Liver (tissue), 9 donors: ENCODE measurements around the gene FCRLA. TPM values are rescaled to one million over a fixed set of nuclear protein-coding genes. Genes with fewer than 3 reads are reported as not detected.

Source experiments
- DNase-seq: peaks from one replicate; pipeline ENCODE4 v3.0.0-alpha.2; 2017; ENCODE audit warnings: low spot score
- H3K27ac ChIP-seq, 2 donors: one replicate each; pipeline ENCODE4 v1.7.0; 2013; ENCODE audit warnings: inconsistent platforms in 2 of 2, low read length in 2 of 2, control low read depth in 1 of 2, low read depth in 1 of 2, mild to moderate bottlenecking in 1 of 2
- H3K27me3 ChIP-seq, 4 donors: one replicate each; pipeline versions ENCODE4 v1.6.1 to v1.7.0; 2013; ENCODE audit warnings: low read length in 3 of 4, inconsistent platforms in 1 of 4, mild to moderate bottlenecking in 1 of 4, moderate library complexity in 1 of 4; ENCODE audit not compliant: control insufficient read depth in 4 of 4, insufficient read depth in 4 of 4
- H3K36me3 ChIP-seq, 4 donors: one replicate each; pipeline versions ENCODE4 v1.6.1 to v1.7.0; 2013; ENCODE audit warnings: low read length in 3 of 4, mild to moderate bottlenecking in 3 of 4, low read depth in 1 of 4, moderate library complexity in 1 of 4; ENCODE audit not compliant: control insufficient read depth in 4 of 4, insufficient read depth in 3 of 4
- H3K4me1 ChIP-seq, 4 donors: one replicate each; pipeline versions ENCODE4 v1.6.1 to v1.7.0; 2013; ENCODE audit warnings: low read length in 3 of 4, mild to moderate bottlenecking in 3 of 4, moderate library complexity in 1 of 4; ENCODE audit not compliant: control insufficient read depth in 4 of 4, insufficient read depth in 4 of 4
- H3K4me3 ChIP-seq, 3 donors: one replicate each; pipeline versions ENCODE4 v1.6.1 to v1.7.0; 2013; ENCODE audit warnings: low read length in 3 of 3, control low read depth in 1 of 3, low read depth in 1 of 3, mild to moderate bottlenecking in 1 of 3
- H3K9ac ChIP-seq, 2 donors: one replicate each; pipeline ENCODE4 v1.7.0; 2013; ENCODE audit warnings: low read length in 2 of 2, mild to moderate bottlenecking in 2 of 2, moderate library complexity in 2 of 2, control low read depth in 1 of 2, low read depth in 1 of 2
- H3K9me3 ChIP-seq, 4 donors: one replicate each; pipeline versions ENCODE4 v1.6.1 to v1.7.0; 2013; ENCODE audit warnings: low read length in 3 of 4; ENCODE audit not compliant: control insufficient read depth in 4 of 4
- EGR1 ChIP-seq, 2 donors: IDR thresholded peaks; 2 replicates each; pipeline ENCODE4 v1.6.1; 2016 to 2018; ENCODE audit warnings: antibody characterized with exemption in 2 of 2, low read depth in 2 of 2
- FOXA1 ChIP-seq: IDR thresholded peaks from 2 replicates; pipeline ENCODE4 v1.6.1; 2016; ENCODE audit warnings: antibody characterized with exemption
- FOXA2 ChIP-seq: IDR thresholded peaks from 2 replicates; pipeline ENCODE4 v1.6.1; 2016; ENCODE audit warnings: antibody characterized with exemption
- GABPA ChIP-seq, 2 donors: IDR thresholded peaks in 1 of 2; conservative IDR thresholded peaks in 1 of 2; 2 replicates each; pipeline ENCODE4 v1.6.1; 2016; ENCODE audit warnings: antibody characterized with exemption in 2 of 2, mild to moderate bottlenecking in 1 of 2, moderate library complexity in 1 of 2
- HNF4A ChIP-seq, 2 donors: conservative IDR thresholded peaks; 2 replicates each; pipeline ENCODE4 v1.6.1; 2016; ENCODE audit warnings: antibody characterized with exemption in 2 of 2, mild to moderate bottlenecking in 2 of 2
- HNF4G ChIP-seq: IDR thresholded peaks from 2 replicates; pipeline ENCODE4 v1.6.1; 2016; ENCODE audit warnings: antibody characterized with exemption
- JUND ChIP-seq, 2 donors: IDR thresholded peaks; 2 replicates each; pipeline ENCODE4 v1.6.1; 2016; ENCODE audit warnings: antibody characterized with exemption in 2 of 2
- NR2F2 ChIP-seq: IDR thresholded peaks from 2 replicates; pipeline ENCODE4 v1.6.1; 2016; ENCODE audit warnings: antibody characterized with exemption
- RAD21 ChIP-seq, 2 donors: IDR thresholded peaks; 2 replicates each; pipeline ENCODE4 v1.6.1; 2016; ENCODE audit warnings: antibody characterized with exemption in 2 of 2, mild to moderate bottlenecking in 2 of 2
- RXRA ChIP-seq, 2 donors: IDR thresholded peaks; 2 replicates each; pipeline ENCODE4 v1.6.1; 2017 to 2018; ENCODE audit warnings: antibody characterized with exemption in 2 of 2, mild to moderate bottlenecking in 1 of 2
- SP1 ChIP-seq: IDR thresholded peaks from 2 replicates; pipeline ENCODE4 v1.6.1; 2018; ENCODE audit warnings: antibody characterized with exemption, mild to moderate bottlenecking
- TAF1 ChIP-seq: conservative IDR thresholded peaks from 2 replicates; pipeline ENCODE4 v1.6.1; 2016; ENCODE audit warnings: antibody characterized with exemption, mild to moderate bottlenecking
- YY1 ChIP-seq: IDR thresholded peaks from 2 replicates; pipeline ENCODE4 v1.6.1; 2016; ENCODE audit warnings: antibody characterized with exemption, mild to moderate bottlenecking
- WGBS: extraction: QIAGEN DNeasy Blood & Tissue Kit; methylation state at CpG from one replicate; pipeline ENCODE4 v1.1.7; 2013; 5-methylcytosine and 5-hydroxymethylcytosine counted together
- polyA plus RNA-seq, 2 donors: library from polyadenylated mRNA; stranded (reverse) in 1 of 2; unstranded in 1 of 2; fragments of 200-250 nt in 1 of 2; fragments of >200 nt in 1 of 2; fragmentation: Nextera tagmentation in 1 of 2; extraction: Ambion mirVana in 1 of 2; gene quantifications; one replicate each; pipeline versions ENCODE4 v1.2.1 to v1.2.3, GENCODE V29; 2013 to 2015
- total RNA-seq, 2 donors: library from RNA; depleted of rRNA; stranded (reverse); fragments of >200 nt; gene quantifications; one replicate each; pipeline ENCODE4 v1.2.3, GENCODE V29; 2014
- TF ChIP-seq, protein P1 (sequence below): IDR thresholded peaks from 2 replicates; pipeline ENCODE4 v1.6.1; 2016; ENCODE audit warnings: antibody characterized with exemption
- TF ChIP-seq, protein P2 (sequence below): IDR thresholded peaks from 2 replicates; pipeline ENCODE4 v1.6.1; 2016; ENCODE audit warnings: antibody characterized with exemption, mild to moderate bottlenecking
- TF ChIP-seq, protein P3 (sequence below): IDR thresholded peaks from 2 replicates; pipeline ENCODE4 v1.6.1; 2016; ENCODE audit warnings: antibody characterized with exemption
- TF ChIP-seq, protein P4 (sequence below): IDR thresholded peaks from 2 replicates; pipeline ENCODE4 v1.6.1; 2016; ENCODE audit warnings: antibody characterized with exemption
- TF ChIP-seq, protein P5 (sequence below): fragments of 150-350 bp; IDR thresholded peaks from 2 replicates; pipeline ENCODE4 v1.5.1; 2017; ENCODE audit warnings: improper control_type of control experiment, low read depth, low read length; ENCODE audit not compliant: missing input control
- donor health status: healthy.
- donor health status: healthy.
- donor health status: healthy.
- donor health status: healthy.
- donor health status: healthy.

Gene FCRLA
- total and polyA plus RNA-seq, 4 donors, result 0.06 to 3.3 (median 0.29) TPM

DNA sequence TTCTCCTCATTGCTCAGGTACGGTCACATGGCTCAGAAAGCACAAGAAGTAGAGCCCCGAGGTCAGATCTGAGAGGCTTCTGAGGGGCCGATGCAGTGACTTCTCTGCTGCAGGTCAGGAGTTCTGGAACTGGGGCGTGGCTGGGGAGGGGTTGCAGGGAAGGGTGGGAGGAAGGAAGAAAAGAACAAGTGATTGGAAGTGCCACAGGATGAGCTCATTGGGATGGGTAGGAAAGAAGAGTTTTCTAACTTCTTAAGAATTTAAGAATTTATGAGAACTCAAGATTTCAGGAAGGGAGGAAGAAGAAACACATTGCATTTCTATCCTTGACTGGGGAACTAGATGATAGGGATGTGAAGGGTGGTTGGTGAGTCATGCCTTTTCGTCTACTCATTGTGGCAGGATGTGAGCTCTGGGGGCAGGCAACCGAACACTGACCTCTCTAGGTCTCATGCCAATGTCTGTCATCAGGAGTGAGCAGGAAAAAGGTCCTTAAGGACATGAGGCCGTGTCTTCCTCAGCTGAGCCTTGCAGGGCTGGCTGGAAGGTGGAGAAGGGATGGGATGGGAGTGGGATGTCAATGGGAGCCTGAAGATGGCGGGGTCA is 14.8 kb downstream of the FCRLA start:
- no peak for DNase-seq
- no peak for TF ChIP-seq FOXA2
- TF ChIP-seq, protein P1, sequence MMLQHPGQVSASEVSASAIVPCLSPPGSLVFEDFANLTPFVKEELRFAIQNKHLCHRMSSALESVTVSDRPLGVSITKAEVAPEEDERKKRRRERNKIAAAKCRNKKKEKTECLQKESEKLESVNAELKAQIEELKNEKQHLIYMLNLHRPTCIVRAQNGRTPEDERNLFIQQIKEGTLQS, result no peak
- TF ChIP-seq, protein P2, sequence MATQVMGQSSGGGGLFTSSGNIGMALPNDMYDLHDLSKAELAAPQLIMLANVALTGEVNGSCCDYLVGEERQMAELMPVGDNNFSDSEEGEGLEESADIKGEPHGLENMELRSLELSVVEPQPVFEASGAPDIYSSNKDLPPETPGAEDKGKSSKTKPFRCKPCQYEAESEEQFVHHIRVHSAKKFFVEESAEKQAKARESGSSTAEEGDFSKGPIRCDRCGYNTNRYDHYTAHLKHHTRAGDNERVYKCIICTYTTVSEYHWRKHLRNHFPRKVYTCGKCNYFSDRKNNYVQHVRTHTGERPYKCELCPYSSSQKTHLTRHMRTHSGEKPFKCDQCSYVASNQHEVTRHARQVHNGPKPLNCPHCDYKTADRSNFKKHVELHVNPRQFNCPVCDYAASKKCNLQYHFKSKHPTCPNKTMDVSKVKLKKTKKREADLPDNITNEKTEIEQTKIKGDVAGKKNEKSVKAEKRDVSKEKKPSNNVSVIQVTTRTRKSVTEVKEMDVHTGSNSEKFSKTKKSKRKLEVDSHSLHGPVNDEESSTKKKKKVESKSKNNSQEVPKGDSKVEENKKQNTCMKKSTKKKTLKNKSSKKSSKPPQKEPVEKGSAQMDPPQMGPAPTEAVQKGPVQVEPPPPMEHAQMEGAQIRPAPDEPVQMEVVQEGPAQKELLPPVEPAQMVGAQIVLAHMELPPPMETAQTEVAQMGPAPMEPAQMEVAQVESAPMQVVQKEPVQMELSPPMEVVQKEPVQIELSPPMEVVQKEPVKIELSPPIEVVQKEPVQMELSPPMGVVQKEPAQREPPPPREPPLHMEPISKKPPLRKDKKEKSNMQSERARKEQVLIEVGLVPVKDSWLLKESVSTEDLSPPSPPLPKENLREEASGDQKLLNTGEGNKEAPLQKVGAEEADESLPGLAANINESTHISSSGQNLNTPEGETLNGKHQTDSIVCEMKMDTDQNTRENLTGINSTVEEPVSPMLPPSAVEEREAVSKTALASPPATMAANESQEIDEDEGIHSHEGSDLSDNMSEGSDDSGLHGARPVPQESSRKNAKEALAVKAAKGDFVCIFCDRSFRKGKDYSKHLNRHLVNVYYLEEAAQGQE, result no peak
- TF ChIP-seq NR2F2, result no peak
- no peak for TF ChIP-seq GABPA (IDR thresholded peaks at IDR 0.05 in 1 of 2, conservative IDR thresholded peaks at IDR 0.05 in 1 of 2)
- TF ChIP-seq FOXA1, result no peak
- TF ChIP-seq, protein P3, sequence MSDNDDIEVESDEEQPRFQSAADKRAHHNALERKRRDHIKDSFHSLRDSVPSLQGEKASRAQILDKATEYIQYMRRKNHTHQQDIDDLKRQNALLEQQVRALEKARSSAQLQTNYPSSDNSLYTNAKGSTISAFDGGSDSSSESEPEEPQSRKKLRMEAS, result no peak
- no peak for TF ChIP-seq HNF4G
- TF ChIP-seq, protein P4, sequence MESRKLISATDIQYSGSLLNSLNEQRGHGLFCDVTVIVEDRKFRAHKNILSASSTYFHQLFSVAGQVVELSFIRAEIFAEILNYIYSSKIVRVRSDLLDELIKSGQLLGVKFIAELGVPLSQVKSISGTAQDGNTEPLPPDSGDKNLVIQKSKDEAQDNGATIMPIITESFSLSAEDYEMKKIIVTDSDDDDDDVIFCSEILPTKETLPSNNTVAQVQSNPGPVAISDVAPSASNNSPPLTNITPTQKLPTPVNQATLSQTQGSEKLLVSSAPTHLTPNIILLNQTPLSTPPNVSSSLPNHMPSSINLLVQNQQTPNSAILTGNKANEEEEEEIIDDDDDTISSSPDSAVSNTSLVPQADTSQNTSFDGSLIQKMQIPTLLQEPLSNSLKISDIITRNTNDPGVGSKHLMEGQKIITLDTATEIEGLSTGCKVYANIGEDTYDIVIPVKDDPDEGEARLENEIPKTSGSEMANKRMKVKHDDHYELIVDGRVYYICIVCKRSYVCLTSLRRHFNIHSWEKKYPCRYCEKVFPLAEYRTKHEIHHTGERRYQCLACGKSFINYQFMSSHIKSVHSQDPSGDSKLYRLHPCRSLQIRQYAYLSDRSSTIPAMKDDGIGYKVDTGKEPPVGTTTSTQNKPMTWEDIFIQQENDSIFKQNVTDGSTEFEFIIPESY, result no peak
- TF ChIP-seq RXRA (IDR thresholded peaks at IDR 0.05), result no peak
- TF ChIP-seq SP1, result no peak
- no peak for TF ChIP-seq JUND (IDR thresholded peaks at IDR 0.05)
- no peak for TF ChIP-seq YY1
- no peak for TF ChIP-seq RAD21 (IDR thresholded peaks at IDR 0.05)
- no peak for TF ChIP-seq HNF4A (conservative IDR thresholded peaks at IDR 0.05)
- TF ChIP-seq TAF1, result no peak

DNA sequence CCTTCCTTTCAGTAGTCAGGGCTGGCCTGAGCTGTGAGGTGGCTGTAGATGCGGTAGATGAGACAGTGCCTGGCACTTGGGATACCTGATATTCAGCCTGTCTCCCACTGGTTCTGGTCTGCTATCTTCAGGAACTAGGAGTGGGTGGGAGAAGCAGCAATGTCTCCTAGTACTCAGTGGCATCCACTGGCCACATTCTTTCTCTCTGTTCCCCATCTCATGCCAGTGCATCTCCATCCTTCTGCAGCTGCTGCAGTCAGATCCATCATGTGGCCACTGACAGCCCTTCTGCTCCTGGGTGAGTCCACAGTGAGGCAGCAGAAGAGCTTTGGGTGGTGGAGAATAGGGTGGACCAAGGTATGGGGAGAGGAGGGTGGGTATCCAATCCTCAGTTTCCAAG is 15.4 kb downstream of the FCRLA start:
- Histone ChIP-seq H3K4me1 (peaks cover 2 to 13% (median 7%) of the 10 kb centered on the region in 4 donors), H3K4me3 (no peak overlapping the region), H3K9me3 (no peaks in the 10 kb centered on the region), H3K36me3 (no peaks in the 10 kb centered on the region), H3K9ac (no peak overlapping the region), H3K27ac (no peak overlapping the region), H3K27me3 (no peaks in the 10 kb centered on the region)
- no peak for DNase-seq
- TF ChIP-seq HNF4A (conservative IDR thresholded peaks at IDR 0.05), result no peak
- TF ChIP-seq, protein P4, result no peak
- no peak for TF ChIP-seq SP1
- TF ChIP-seq, protein P5, sequence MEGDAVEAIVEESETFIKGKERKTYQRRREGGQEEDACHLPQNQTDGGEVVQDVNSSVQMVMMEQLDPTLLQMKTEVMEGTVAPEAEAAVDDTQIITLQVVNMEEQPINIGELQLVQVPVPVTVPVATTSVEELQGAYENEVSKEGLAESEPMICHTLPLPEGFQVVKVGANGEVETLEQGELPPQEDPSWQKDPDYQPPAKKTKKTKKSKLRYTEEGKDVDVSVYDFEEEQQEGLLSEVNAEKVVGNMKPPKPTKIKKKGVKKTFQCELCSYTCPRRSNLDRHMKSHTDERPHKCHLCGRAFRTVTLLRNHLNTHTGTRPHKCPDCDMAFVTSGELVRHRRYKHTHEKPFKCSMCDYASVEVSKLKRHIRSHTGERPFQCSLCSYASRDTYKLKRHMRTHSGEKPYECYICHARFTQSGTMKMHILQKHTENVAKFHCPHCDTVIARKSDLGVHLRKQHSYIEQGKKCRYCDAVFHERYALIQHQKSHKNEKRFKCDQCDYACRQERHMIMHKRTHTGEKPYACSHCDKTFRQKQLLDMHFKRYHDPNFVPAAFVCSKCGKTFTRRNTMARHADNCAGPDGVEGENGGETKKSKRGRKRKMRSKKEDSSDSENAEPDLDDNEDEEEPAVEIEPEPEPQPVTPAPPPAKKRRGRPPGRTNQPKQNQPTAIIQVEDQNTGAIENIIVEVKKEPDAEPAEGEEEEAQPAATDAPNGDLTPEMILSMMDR, result no peak
- no peak for TF ChIP-seq FOXA1
- no peak for TF ChIP-seq RXRA (IDR thresholded peaks at IDR 0.05)
- no peak for TF ChIP-seq EGR1 (IDR thresholded peaks at IDR 0.05; ENCODE audit: low read depth in 2 of 2)
- TF ChIP-seq HNF4G, result no peak
- TF ChIP-seq, protein P1, result no peak
- TF ChIP-seq JUND (IDR thresholded peaks at IDR 0.05), result no peak
- TF ChIP-seq YY1, result no peak
- TF ChIP-seq NR2F2, result no peak
- WGBS, result 97% methylated on average over 1 of the region's 1 CpG

More for the DNA sequence above, 14.8 kb downstream of the FCRLA start:
- Histone ChIP-seq H3K27me3 (no peaks in the 10 kb centered on the region), H3K9ac (no peak overlapping the region), H3K27ac (no peak overlapping the region), H3K4me3 (no peak overlapping the region), H3K9me3 (no peaks in the 10 kb centered on the region), H3K4me1 (peaks cover 2 to 11% (median 6%) of the 10 kb centered on the region in 4 donors), H3K36me3 (no peaks in the 10 kb centered on the region)
- 78% methylated on average over 8 of the region's 8 CpGs for WGBS
